Testis (tissue), 2 donors: ENCODE results near the gene PRKAR1A.

Experiments
- POLR2A ChIP-seq: fragments of 450-650 bp; IDR thresholded peaks from one replicate; pipeline ENCODE4 v1.6.1; 2017; ENCODE audit warnings: antibody characterized with exemption, mild to moderate bottlenecking, moderate library complexity
- TF ChIP-seq, protein P1 (sequence below), 3 experiments: fragments of 450-650 bp in 2 of 3; fragments of 200-600 bp in 1 of 3; sonication (generic) in 1 of 3; IDR thresholded peaks; one replicate each; pipeline ENCODE4 v1.5.1; 2016 to 2019; ENCODE audit warnings: antibody characterized with exemption in 3 of 3, mild to moderate bottlenecking in 2 of 3, moderate library complexity in 1 of 3

- TF ChIP-seq, protein P1, sequence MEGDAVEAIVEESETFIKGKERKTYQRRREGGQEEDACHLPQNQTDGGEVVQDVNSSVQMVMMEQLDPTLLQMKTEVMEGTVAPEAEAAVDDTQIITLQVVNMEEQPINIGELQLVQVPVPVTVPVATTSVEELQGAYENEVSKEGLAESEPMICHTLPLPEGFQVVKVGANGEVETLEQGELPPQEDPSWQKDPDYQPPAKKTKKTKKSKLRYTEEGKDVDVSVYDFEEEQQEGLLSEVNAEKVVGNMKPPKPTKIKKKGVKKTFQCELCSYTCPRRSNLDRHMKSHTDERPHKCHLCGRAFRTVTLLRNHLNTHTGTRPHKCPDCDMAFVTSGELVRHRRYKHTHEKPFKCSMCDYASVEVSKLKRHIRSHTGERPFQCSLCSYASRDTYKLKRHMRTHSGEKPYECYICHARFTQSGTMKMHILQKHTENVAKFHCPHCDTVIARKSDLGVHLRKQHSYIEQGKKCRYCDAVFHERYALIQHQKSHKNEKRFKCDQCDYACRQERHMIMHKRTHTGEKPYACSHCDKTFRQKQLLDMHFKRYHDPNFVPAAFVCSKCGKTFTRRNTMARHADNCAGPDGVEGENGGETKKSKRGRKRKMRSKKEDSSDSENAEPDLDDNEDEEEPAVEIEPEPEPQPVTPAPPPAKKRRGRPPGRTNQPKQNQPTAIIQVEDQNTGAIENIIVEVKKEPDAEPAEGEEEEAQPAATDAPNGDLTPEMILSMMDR (IDR thresholded peaks at IDR 0.05), result peak; percentile 30 to 52 (median 52)
- no peak for TF ChIP-seq POLR2A
These were observed 21.9 kb downstream of the PRKAR1A start for GRCh38 chr17:68533887-68534694.
